ENCODE data around the gene TRPV3. TPM values are rescaled to one million over a fixed set of nuclear protein-coding genes. Genes with fewer than 3 reads are reported as not detected.

The TRPV3 gene
- total RNA-seq, 1 donor from 2014 or later = 1.9 TPM

DNA sequence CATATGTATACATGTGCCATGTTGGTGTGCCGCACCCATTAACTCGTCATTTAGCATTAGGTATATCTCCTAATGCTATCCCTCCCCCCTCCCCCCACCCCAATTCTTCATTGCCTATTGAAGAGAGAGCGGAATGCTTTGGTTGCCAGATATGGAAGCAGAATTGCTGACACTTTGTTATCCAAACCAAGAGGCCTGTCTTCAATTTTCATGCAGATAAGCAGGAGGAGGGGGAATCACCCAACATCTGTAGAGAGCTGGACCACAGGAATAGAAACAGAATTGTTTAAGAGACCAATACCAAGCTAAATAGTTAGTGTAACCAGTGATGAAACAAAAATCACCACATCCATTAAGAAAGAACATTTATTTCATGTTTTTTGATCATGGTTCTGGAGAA lies 74.8 kb downstream of the TRPV3 start:
- Histone ChIP-seq H3K36me3 (no peaks in the 10 kb centered on the region), H3K9me3 (ENCODE audit: low read depth) (no peaks in the 10 kb centered on the region), H2AFZ (replicated peaks) (no peak overlapping the region), H4K20me1 (ENCODE audit: low read depth) (no peaks in the 10 kb centered on the region), H3K4me1 (no peaks in the 10 kb centered on the region), H3K4me3 (no peak overlapping the region), H3K4me2 (no peak overlapping the region), H3F3A (ENCODE audit: low read depth) (no peaks in the 10 kb centered on the region), H3K27ac (no peak overlapping the region), H3K9ac (no peak overlapping the region), H3K27me3 (no peaks in the 10 kb centered on the region), H3K79me2 (ENCODE audit: low read depth) (no peaks in the 10 kb centered on the region)
- Mint-ChIP-seq H3K4me3 (no peak overlapping the region), H3K9me3 (no peaks in the 10 kb centered on the region), H3K4me1 (no peaks in the 10 kb centered on the region), H3K36me3 (no peaks in the 10 kb centered on the region), H3K27me3 (ENCODE audit: insufficient read depth, low read depth) (peaks cover 6% of the 10 kb centered on the region), H3K27ac (no peak overlapping the region)
- no peak for DNase-seq (ENCODE audit: low spot score)
- TF ChIP-seq, protein P1, sequence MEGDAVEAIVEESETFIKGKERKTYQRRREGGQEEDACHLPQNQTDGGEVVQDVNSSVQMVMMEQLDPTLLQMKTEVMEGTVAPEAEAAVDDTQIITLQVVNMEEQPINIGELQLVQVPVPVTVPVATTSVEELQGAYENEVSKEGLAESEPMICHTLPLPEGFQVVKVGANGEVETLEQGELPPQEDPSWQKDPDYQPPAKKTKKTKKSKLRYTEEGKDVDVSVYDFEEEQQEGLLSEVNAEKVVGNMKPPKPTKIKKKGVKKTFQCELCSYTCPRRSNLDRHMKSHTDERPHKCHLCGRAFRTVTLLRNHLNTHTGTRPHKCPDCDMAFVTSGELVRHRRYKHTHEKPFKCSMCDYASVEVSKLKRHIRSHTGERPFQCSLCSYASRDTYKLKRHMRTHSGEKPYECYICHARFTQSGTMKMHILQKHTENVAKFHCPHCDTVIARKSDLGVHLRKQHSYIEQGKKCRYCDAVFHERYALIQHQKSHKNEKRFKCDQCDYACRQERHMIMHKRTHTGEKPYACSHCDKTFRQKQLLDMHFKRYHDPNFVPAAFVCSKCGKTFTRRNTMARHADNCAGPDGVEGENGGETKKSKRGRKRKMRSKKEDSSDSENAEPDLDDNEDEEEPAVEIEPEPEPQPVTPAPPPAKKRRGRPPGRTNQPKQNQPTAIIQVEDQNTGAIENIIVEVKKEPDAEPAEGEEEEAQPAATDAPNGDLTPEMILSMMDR (IDR thresholded peaks at IDR 0.05) = no peak
- TF ChIP-seq EZH2phosphoT487 (IDR thresholded peaks at IDR 0.05) (no peak), EZH2 (IDR thresholded peaks at IDR 0.05) (no peak)

DNA sequence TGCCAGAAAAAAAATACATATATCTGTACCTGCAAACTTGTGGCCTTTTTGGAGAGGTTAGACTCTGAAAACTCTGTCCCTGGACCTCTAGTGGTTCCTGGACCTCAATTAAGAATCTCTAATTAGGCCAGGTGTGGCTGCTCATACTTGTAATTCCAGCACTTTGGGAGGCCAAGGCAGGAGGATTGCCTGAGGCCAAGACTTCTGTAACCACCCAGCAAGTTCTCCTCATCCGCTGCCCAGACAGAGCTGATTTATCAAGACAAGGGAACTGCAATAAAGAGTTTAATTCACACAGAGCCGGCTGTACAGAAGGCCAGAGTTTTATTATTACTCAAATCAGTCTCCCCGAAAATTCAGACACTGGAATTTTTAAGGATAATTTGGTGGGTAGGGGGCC lies 77.6 kb downstream of the TRPV3 start:
- H3K4me3 ChIP-seq = no peak overlapping the region
- H2AFZ ChIP-seq (replicated peaks) = no peak overlapping the region
- no peaks in the 10 kb centered on the region for H3K27me3 ChIP-seq
- peaks cover 2% of the 10 kb centered on the region for H3K27me3 Mint-ChIP-seq (ENCODE audit: insufficient read depth, low read depth)
- peaks cover 12% of the 10 kb centered on the region for H3K4me1 Mint-ChIP-seq
- no peaks in the 10 kb centered on the region for H3K79me2 ChIP-seq (ENCODE audit: low read depth)
- no peak overlapping the region for H3K27ac Mint-ChIP-seq
- no peaks in the 10 kb centered on the region for H3K36me3 ChIP-seq
- no peak overlapping the region for H3K9ac ChIP-seq
- DNase-seq (ENCODE audit: low spot score) = no peak
- no peaks in the 10 kb centered on the region for H4K20me1 ChIP-seq (ENCODE audit: low read depth)
- no peak overlapping the region for H3K4me2 ChIP-seq
- H3K9me3 ChIP-seq (ENCODE audit: low read depth) = no peaks in the 10 kb centered on the region
- no peaks in the 10 kb centered on the region for H3K4me1 ChIP-seq
- H3K27ac ChIP-seq = no peak overlapping the region
- H3K4me3 Mint-ChIP-seq = no peak overlapping the region
- no peaks in the 10 kb centered on the region for H3F3A ChIP-seq (ENCODE audit: low read depth)
- no peak for TF ChIP-seq EZH2phosphoT487 (IDR thresholded peaks at IDR 0.05)
- TF ChIP-seq, protein P1 (IDR thresholded peaks at IDR 0.05) = no peak
- TF ChIP-seq EZH2 (IDR thresholded peaks at IDR 0.05) = no peak
- H3K9me3 Mint-ChIP-seq = no peaks in the 10 kb centered on the region
- no peaks in the 10 kb centered on the region for H3K36me3 Mint-ChIP-seq

DNA sequence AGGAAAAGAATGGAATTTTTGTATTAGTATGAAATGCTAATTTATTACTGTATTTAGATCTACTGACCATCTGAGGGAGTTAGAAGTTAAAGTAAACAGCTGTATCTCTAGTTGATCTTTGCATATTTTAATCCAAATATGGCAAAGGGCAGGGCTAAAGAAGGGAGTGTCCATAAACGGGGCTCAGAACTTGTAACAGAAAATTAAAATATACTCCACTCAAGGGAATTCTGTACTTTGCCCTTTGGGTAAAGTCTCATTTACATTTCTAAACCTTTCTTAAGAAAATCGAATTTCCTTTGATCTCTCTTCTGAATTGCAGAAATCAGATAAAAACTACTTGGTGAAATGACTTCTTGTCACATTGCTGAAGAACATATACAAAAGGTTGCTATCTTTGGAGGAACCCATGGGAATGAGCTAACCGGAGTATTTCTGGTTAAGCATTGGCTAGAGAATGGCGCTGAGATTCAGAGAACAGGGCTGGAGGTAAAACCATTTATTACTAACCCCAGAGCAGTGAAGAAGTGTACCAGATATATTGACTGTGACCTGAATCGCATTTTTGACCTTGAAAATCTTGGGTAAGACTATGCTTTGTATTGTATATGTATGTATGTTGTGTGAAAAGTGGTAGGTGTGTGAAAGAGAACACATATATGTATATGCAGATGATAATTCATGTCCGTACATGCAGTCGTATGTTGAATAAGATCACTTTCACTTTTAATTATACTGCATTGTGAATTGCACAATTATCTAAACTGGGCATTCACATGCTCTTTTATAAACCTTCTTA lies 81.6 kb downstream of the TRPV3 start, which contains the start of gene ASPA:
TSS of gene ASPA (plus strand) at position 186 of the 799 bp plus-strand sequence. CDS start at position 349, 163 bp downstream.
- Mint-ChIP-seq H3K27ac (no peak within 1 kb of the TSS), H3K4me1 (peaks cover 24% of the 10 kb centered on the region), H3K36me3 (no peaks in the 10 kb centered on the region), H3K27me3 (ENCODE audit: insufficient read depth, low read depth) (peaks cover 2% of the 10 kb centered on the region), H3K9me3 (no peaks in the 10 kb centered on the region), H3K4me3 (no peak within 1 kb of the TSS)
- Histone ChIP-seq H3K27me3 (no peaks in the 10 kb centered on the region), H3K9me3 (ENCODE audit: low read depth) (no peaks in the 10 kb centered on the region), H3K27ac (no peak within 1 kb of the TSS), H2AFZ (replicated peaks) (no peak within 1 kb of the TSS), H4K20me1 (ENCODE audit: low read depth) (no peaks in the 10 kb centered on the region), H3K4me3 (no peak within 1 kb of the TSS), H3K4me2 (no peak within 1 kb of the TSS), H3F3A (ENCODE audit: low read depth) (no peaks in the 10 kb centered on the region), H3K4me1 (no peaks in the 10 kb centered on the region), H3K79me2 (ENCODE audit: low read depth) (no peaks in the 10 kb centered on the region), H3K9ac (no peak within 1 kb of the TSS), H3K36me3 (no peaks in the 10 kb centered on the region)
- TF ChIP-seq EZH2 (IDR thresholded peaks at IDR 0.05) = no peak
- TF ChIP-seq, protein P1 (IDR thresholded peaks at IDR 0.05) = no peak
- TF ChIP-seq EZH2phosphoT487 (IDR thresholded peaks at IDR 0.05) = no peak
- no peak for DNase-seq (ENCODE audit: low spot score)

Measured in neural progenitor cell (in vitro differentiated cells).